GM12878 (cell line): ENCODE data around the gene CSF1R. TPM values are rescaled to one million over a fixed set of nuclear protein-coding genes. Genes with fewer than 3 reads are reported as not detected.
A peak's percentile ranks its signal among the peaks of the same experiment; 100 is the strongest.

Source experiments
- ATAC-seq: fragments of 200-7000 bp; cut with Tn5 transposase; 3 replicates; pipeline ENCODE4 v1.9.1; 2020; ENCODE audit warnings: mild to moderate bottlenecking, moderate library complexity
- BruUV-seq: library from RNA; stranded (reverse); fragments of 400-500 nt; replicated peaks from 2 replicates; lab custom pipeline; 2021; lab: Mats Ljungman, UMichigan
- CTCF ChIA-PET: fragments of 300-600 bp; sonication (Branson Sonifier 250); formaldehyde crosslinking; extraction: SDS; loops from one replicate; lab custom pipeline; 2021; ENCODE audit warnings: inconsistent platforms; lab: Yijun Ruan, JAX
- POLR2A ChIA-PET: fragments of 350-600 bp; formaldehyde crosslinking; extraction: SDS; loops from one replicate; lab custom pipeline; 2021; ENCODE audit warnings: inconsistent platforms; lab: Charles Lee
- RAD21 ChIA-PET: fragments of 300-600 bp; sonication (Branson Sonifier 250); formaldehyde crosslinking; loops from one replicate; lab custom pipeline; 2023; ENCODE audit warnings: antibody characterized with exemption; ENCODE audit not compliant: unreplicated experiment; lab: Charles Lee
- SMC1A ChIA-PET: fragments of 300-600 bp; sonication (Branson Sonifier 250); formaldehyde crosslinking; loops from one replicate; lab custom pipeline; 2023; ENCODE audit not compliant: unreplicated experiment, uncharacterized antibody; lab: Charles Lee
- DNase-seq: peaks from one replicate; pipeline ENCODE4 v3.0.0-alpha.2; 2011; ENCODE audit warnings: low read depth, low spot score
- FAIRE-seq: peaks from 3 replicates; lab custom pipeline; 2011; peaks lifted over from hg19 to GRCh38; lab: Jason Lieb, UNC
- H2AFZ ChIP-seq: 2 replicates; pipeline ENCODE4 v1.6.0; 2011; ENCODE audit warnings: low read depth, low read length, control low read depth; ENCODE audit not compliant: control insufficient read depth
- H3K27ac ChIP-seq: 2 replicates; pipeline ENCODE4 v1.5.1; 2011; ENCODE audit warnings: control low read depth; ENCODE audit not compliant: control insufficient read depth, insufficient read depth
- H3K27me3 ChIP-seq, 2 experiments: replicated peaks in 1 of 2; 2 replicates each; pipeline versions ENCODE4 v1.6.0 to v1.6.1; 2011; ENCODE audit warnings: low read length in 1 of 2; ENCODE audit not compliant: control insufficient read depth in 2 of 2, insufficient read depth in 2 of 2
- H3K36me3 ChIP-seq, 2 experiments: 2 replicates each; pipeline ENCODE4 v1.5.1; 2011; ENCODE audit warnings: low read length in 1 of 2; ENCODE audit not compliant: control insufficient read depth in 2 of 2, insufficient read depth in 2 of 2
- H3K4me1 ChIP-seq: 2 replicates; pipeline ENCODE4 v1.6.1; 2011; ENCODE audit warnings: mild to moderate bottlenecking, low read length, moderate library complexity, mixed read lengths; ENCODE audit not compliant: control insufficient read depth, insufficient read depth
- H3K4me2 ChIP-seq: 2 replicates; pipeline ENCODE4 v1.6.0; 2011; ENCODE audit warnings: control low read depth; ENCODE audit not compliant: control insufficient read depth, insufficient read depth
- H3K4me3 ChIP-seq: fragments of 200-600 bp; sonication (generic); 2 replicates; pipeline ENCODE4 v1.5.1; 2016
- H3K79me2 ChIP-seq: 2 replicates; pipeline ENCODE4 v1.6.0; 2011; ENCODE audit warnings: low read length; ENCODE audit not compliant: control insufficient read depth, insufficient read depth
- H3K9ac ChIP-seq: 2 replicates; pipeline ENCODE4 v1.8.0; 2011; ENCODE audit warnings: low read length, control low read depth, mixed read lengths; ENCODE audit not compliant: control insufficient read depth, insufficient read depth
- H3K9me3 ChIP-seq: replicated peaks from 3 replicates; pipeline ENCODE4 v1.5.1; 2011; ENCODE audit warnings: mild to moderate bottlenecking, low read length; ENCODE audit not compliant: control insufficient read depth, insufficient read depth
- H4K20me1 ChIP-seq: 2 replicates; pipeline ENCODE4 v1.6.0; 2011; ENCODE audit not compliant: control insufficient read depth, insufficient read depth
- ATF3 ChIP-seq: IDR thresholded peaks from 2 replicates; pipeline ENCODE4 v1.6.1; 2011; ENCODE audit warnings: low read depth, mild to moderate bottlenecking, low read length, moderate library complexity, borderline replicate concordance; ENCODE audit errors: extremely low read depth
- ETV6 ChIP-seq, 2 experiments: fragments of 450-650 bp in 1 of 2; IDR thresholded peaks in 1 of 2; conservative IDR thresholded peaks in 1 of 2; 2 replicates each; pipeline ENCODE4 v1.6.1; 2014; ENCODE audit warnings: antibody characterized with exemption in 1 of 2, borderline replicate concordance in 1 of 2, low read depth in 1 of 2, mild to moderate bottlenecking in 1 of 2, moderate library complexity in 1 of 2
- GATAD2B ChIP-seq: fragments of 450-650 bp; conservative IDR thresholded peaks from 2 replicates; pipeline ENCODE4 v1.6.1; 2017; ENCODE audit warnings: low read depth, mild to moderate bottlenecking, moderate library complexity
- KDM1A ChIP-seq: fragments of 200-600 bp; sonication (generic); IDR thresholded peaks from 2 replicates; pipeline ENCODE4 v1.6.1; 2016; ENCODE audit warnings: borderline replicate concordance
- MEF2A ChIP-seq: IDR thresholded peaks from 2 replicates; pipeline ENCODE4 v1.6.1; 2011; ENCODE audit warnings: low read depth, mild to moderate bottlenecking, low read length, moderate library complexity; ENCODE audit not compliant: insufficient read depth
- MTA2 ChIP-seq: fragments of 450-650 bp; IDR thresholded peaks from 2 replicates; pipeline ENCODE4 v1.6.1; 2016; ENCODE audit warnings: low read depth, mild to moderate bottlenecking, moderate library complexity
- MXI1 ChIP-seq: fragments of 150-350 bp; IDR thresholded peaks from 2 replicates; pipeline ENCODE4 v1.6.1; 2011; ENCODE audit warnings: low read depth, mild to moderate bottlenecking, inconsistent platforms, low read length, improper control_type of control experiment
- MYC ChIP-seq: IDR thresholded peaks from 2 replicates; pipeline ENCODE4 v1.6.1; 2011; ENCODE audit warnings: mild to moderate bottlenecking, low read length, moderate library complexity, inconsistent platforms; ENCODE audit not compliant: insufficient read depth, insufficient replicate concordance, insufficient read length, severe bottlenecking
- NBN ChIP-seq: fragments of 450-650 bp; IDR thresholded peaks from 2 replicates; pipeline ENCODE4 v1.6.1; 2016
- NR2C1 ChIP-seq: fragments of 450-650 bp; IDR thresholded peaks from 2 replicates; pipeline ENCODE4 v1.6.1; 2017; ENCODE audit warnings: antibody characterized with exemption, mild to moderate bottlenecking, moderate library complexity
- RUNX3 ChIP-seq: IDR thresholded peaks from 2 replicates; pipeline ENCODE4 v1.6.1; 2012; ENCODE audit warnings: low read length, inconsistent platforms
- SMAD1 ChIP-seq: fragments of 450-650 bp; IDR thresholded peaks from 2 replicates; pipeline ENCODE4 v1.6.1; 2018; ENCODE audit warnings: mild to moderate bottlenecking, low read depth; ENCODE audit not compliant: partially characterized antibody
- SP1 ChIP-seq: IDR thresholded peaks from one replicate; pipeline ENCODE4 v1.6.1; 2011; ENCODE audit warnings: low read depth, low read length
- ZNF24 ChIP-seq: fragments of 450-650 bp; IDR thresholded peaks from 2 replicates; pipeline ENCODE4 v1.6.1; 2017; ENCODE audit warnings: antibody characterized with exemption, mild to moderate bottlenecking
- WGBS: methylation state at CpG from one replicate; pipeline ENCODE4 v1.1.6; 2016; ENCODE audit warnings: low lambda C conversion rate; ENCODE audit not compliant: insufficient replicate concordance, insufficient coverage; ENCODE audit errors: missing lambda C conversion rate; 5-methylcytosine and 5-hydroxymethylcytosine counted together
- in situ Hi-C: fragments of 300-500 bp; cut with MboI; formaldehyde crosslinking; loops from 9 replicates; pipeline ENCODE4 v1.14.3; 2018; ENCODE audit warnings: mixed read lengths
- intact Hi-C: fragments of 100-400 bp; cut with micrococcal nuclease; formaldehyde crosslinking; loops from one replicate; pipeline ENCODE4 v1.14.2; 2022; ENCODE audit not compliant: unreplicated experiment
- polyA plus RNA-seq, 11 experiments: library from polyadenylated mRNA; depleted of rRNA in 4 of 11; unstranded in 6 of 11; stranded (reverse) in 5 of 11; fragments of >200 nt; fragmentation: Nextera tagmentation in 4 of 11; fragmentation: Illumina TruSeq in 1 of 11; extraction: Ambion mirVana in 4 of 11; extraction: Trizol in 1 of 11; gene quantifications; 1 replicate in 1 of 11; 2 replicates in 10 of 11; pipeline versions ENCODE4 v1.2.1 to v1.2.3, GENCODE V29; 2011 to 2016; ENCODE audit warnings: inconsistent platforms in 2 of 11, missing spikeins in 2 of 11, low read depth in 1 of 11
- total RNA-seq, 4 experiments: library from RNA; depleted of rRNA in 3 of 4; stranded (reverse); fragments of >200 nt in 3 of 4; fragmentation: Illumina TruSeq in 1 of 4; extraction: Trizol in 1 of 4; gene quantifications; 2 replicates each; pipeline versions ENCODE4 v1.2.1 to v1.2.3, GENCODE V29; 2013 to 2021
- TF ChIP-seq, protein P1 (sequence below): IDR thresholded peaks from 2 replicates; pipeline ENCODE4 v1.6.1; 2011; ENCODE audit warnings: borderline replicate concordance, low read depth, mild to moderate bottlenecking, moderate library complexity, low read length; ENCODE audit not compliant: insufficient read depth, poor library complexity, severe bottlenecking

The CSF1R gene
- total and polyA plus RNA-seq, 10 of the 15 experiments (the other 5 are each of a cell fraction or from before 2014, with no cell fraction given), result 0.35 to 3.6 (median 1.2) TPM

- no peaks in the 10 kb centered on the region for H3K79me2 ChIP-seq
- no peak overlapping the region for H2AFZ ChIP-seq
- H3K9me3 ChIP-seq, result peaks cover 5% of the 10 kb centered on the region; the same call in 2 of the 3 replicates
- H3K27ac ChIP-seq, result no peak overlapping the region
- H3K9ac ChIP-seq, result no peak overlapping the region
- DNase-seq, result no peak
- in situ Hi-C loops (no loop called here), intact Hi-C loops (no loop called here)
- H4K20me1 ChIP-seq, result no peaks in the 10 kb centered on the region
- 93% methylated on average over 1 of the region's 1 CpG for WGBS
- BruUV-seq, result no TSS peak
- no peak for FAIRE-seq
- ChIA-PET POLR2A (no interaction called here), CTCF (interaction anchor here (1.4 kb wide), 1 partner anchor 9 kb away, joined by 5 read pairs; no protein-coding TSS in a partner anchor), SMC1A (interaction anchor here (1.2 to 2.9 kb wide), 2 partner anchors 11 to 108 kb away, joined by 3 to 8 read pairs; no protein-coding TSS in a partner anchor), RAD21 (no interaction called here)
- no peak overlapping the region for H3K4me2 ChIP-seq
- no peak for ATAC-seq
- peaks cover 15 to 24% of the 10 kb centered on the region in 2 experiments; a peak in 3 of 4 replicates for H3K36me3 ChIP-seq
- H3K4me1 ChIP-seq, result no peaks in the 10 kb centered on the region
- H3K4me3 ChIP-seq, result no peak overlapping the region
- TF ChIP-seq RUNX3 (peak; percentile 38; the same call in 1 of the 2 replicates), NBN (no peak), GATAD2B (no peak)
- no peaks in the 10 kb centered on the region for H3K27me3 ChIP-seq
Observed at GRCh38 chr5:150020249-150020648, 66.1 kb downstream of the CSF1R start.

DNA sequence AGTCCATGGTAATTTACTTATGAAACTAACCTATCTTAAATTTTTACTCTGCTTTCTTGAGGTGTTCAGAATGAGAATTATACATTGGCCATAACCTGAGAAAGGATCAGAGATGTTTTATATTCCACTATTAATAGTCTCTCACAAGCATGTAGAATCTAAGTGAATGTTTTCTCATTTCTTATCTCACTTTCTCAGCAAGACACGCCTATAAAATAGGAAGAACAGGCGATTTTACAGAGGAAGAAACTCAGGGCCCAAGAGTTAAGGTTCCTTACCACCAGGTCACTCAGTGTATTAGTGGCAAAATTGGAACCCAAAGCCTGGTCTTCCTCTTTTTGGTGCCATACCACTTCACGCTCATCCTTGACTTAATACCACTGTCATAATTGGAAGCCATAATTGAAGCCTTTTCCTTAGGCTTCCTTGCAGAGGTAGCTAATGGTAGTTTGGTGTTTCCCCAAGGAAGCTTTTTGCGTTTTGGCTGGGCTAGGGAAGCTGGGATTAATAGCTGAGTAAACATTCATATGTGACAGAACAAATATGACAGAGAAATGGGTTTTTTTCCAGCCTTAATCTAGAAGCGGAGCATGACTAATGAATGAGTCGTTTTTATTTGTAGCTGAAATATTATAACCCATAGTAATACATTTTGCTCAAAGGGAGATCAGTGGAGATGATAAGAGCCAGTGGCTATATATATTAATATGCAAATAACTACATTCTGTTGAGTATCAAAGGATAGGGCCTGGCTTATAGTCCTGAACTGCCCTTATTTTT is 68.9 kb downstream of the CSF1R start:
- FAIRE-seq (no peak), ATAC-seq (no peak), DNase-seq (no peak)
- Histone ChIP-seq H3K4me1 (no peaks in the 10 kb centered on the region), H3K27ac (no peak overlapping the region), H3K27me3 (no peaks in the 10 kb centered on the region), H3K9me3 (peaks cover 8% of the 10 kb centered on the region; the same call in 2 of the 3 replicates), H3K79me2 (no peaks in the 10 kb centered on the region), H3K4me3 (no peak overlapping the region), H4K20me1 (no peaks in the 10 kb centered on the region), H3K4me2 (no peak overlapping the region), H3K9ac (no peak overlapping the region), H3K36me3 (peaks cover 16 to 33% of the 10 kb centered on the region in 2 experiments), H2AFZ (no peak overlapping the region)
- in situ Hi-C loops (no loop called here), intact Hi-C loops (no loop called here)
- ChIA-PET SMC1A (interaction anchor here (0.7 to 1.4 kb wide), 3 partner anchors 9 to 12 kb away, joined by 3 to 4 read pairs (median 4); no protein-coding TSS in a partner anchor), RAD21 (no interaction called here), CTCF (interaction anchor here (1.0 to 1.2 kb wide), 2 partner anchors 10 to 27 kb away, joined by 3 to 4 read pairs; no protein-coding TSS in a partner anchor), POLR2A (interaction anchor here (0.5 kb wide), 1 partner anchor 425 kb away, joined by 5 read pairs; no protein-coding TSS in a partner anchor)
- 97% methylated on average over 6 of the region's 6 CpGs for WGBS
- no TSS peak for BruUV-seq
- TF ChIP-seq SP1 (no peak), KDM1A (no peak), ETV6 (conservative IDR thresholded peaks at IDR 0.05 in 1 of 2, IDR thresholded peaks at IDR 0.05 in 1 of 2; ENCODE audit: borderline replicate concordance in 1 of 2, low read depth in 1 of 2) (no peak), ATF3 (no peak), MYC (no peak), MXI1 (no peak), SMAD1 (no peak), ZNF24 (no peak), MEF2A (no peak), MTA2 (no peak), NR2C1 (no peak)
- TF ChIP-seq, protein P1, sequence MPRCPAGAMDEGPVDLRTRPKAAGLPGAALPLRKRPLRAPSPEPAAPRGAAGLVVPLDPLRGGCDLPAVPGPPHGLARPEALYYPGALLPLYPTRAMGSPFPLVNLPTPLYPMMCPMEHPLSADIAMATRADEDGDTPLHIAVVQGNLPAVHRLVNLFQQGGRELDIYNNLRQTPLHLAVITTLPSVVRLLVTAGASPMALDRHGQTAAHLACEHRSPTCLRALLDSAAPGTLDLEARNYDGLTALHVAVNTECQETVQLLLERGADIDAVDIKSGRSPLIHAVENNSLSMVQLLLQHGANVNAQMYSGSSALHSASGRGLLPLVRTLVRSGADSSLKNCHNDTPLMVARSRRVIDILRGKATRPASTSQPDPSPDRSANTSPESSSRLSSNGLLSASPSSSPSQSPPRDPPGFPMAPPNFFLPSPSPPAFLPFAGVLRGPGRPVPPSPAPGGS, result no peak
